ENCODE data around the gene SOCS6. TPM values are rescaled to one million over a fixed set of nuclear protein-coding genes. Genes with fewer than 3 reads are reported as not detected.

Gene SOCS6
- total and polyA plus RNA-seq, 2 experiments from 2014 or later = 4.4 to 13.3 TPM

GRCh38 chr18:70328169-70328568 lies 39.3 kb downstream of the SOCS6 start (continued):
- TF ChIP-seq, protein P1, sequence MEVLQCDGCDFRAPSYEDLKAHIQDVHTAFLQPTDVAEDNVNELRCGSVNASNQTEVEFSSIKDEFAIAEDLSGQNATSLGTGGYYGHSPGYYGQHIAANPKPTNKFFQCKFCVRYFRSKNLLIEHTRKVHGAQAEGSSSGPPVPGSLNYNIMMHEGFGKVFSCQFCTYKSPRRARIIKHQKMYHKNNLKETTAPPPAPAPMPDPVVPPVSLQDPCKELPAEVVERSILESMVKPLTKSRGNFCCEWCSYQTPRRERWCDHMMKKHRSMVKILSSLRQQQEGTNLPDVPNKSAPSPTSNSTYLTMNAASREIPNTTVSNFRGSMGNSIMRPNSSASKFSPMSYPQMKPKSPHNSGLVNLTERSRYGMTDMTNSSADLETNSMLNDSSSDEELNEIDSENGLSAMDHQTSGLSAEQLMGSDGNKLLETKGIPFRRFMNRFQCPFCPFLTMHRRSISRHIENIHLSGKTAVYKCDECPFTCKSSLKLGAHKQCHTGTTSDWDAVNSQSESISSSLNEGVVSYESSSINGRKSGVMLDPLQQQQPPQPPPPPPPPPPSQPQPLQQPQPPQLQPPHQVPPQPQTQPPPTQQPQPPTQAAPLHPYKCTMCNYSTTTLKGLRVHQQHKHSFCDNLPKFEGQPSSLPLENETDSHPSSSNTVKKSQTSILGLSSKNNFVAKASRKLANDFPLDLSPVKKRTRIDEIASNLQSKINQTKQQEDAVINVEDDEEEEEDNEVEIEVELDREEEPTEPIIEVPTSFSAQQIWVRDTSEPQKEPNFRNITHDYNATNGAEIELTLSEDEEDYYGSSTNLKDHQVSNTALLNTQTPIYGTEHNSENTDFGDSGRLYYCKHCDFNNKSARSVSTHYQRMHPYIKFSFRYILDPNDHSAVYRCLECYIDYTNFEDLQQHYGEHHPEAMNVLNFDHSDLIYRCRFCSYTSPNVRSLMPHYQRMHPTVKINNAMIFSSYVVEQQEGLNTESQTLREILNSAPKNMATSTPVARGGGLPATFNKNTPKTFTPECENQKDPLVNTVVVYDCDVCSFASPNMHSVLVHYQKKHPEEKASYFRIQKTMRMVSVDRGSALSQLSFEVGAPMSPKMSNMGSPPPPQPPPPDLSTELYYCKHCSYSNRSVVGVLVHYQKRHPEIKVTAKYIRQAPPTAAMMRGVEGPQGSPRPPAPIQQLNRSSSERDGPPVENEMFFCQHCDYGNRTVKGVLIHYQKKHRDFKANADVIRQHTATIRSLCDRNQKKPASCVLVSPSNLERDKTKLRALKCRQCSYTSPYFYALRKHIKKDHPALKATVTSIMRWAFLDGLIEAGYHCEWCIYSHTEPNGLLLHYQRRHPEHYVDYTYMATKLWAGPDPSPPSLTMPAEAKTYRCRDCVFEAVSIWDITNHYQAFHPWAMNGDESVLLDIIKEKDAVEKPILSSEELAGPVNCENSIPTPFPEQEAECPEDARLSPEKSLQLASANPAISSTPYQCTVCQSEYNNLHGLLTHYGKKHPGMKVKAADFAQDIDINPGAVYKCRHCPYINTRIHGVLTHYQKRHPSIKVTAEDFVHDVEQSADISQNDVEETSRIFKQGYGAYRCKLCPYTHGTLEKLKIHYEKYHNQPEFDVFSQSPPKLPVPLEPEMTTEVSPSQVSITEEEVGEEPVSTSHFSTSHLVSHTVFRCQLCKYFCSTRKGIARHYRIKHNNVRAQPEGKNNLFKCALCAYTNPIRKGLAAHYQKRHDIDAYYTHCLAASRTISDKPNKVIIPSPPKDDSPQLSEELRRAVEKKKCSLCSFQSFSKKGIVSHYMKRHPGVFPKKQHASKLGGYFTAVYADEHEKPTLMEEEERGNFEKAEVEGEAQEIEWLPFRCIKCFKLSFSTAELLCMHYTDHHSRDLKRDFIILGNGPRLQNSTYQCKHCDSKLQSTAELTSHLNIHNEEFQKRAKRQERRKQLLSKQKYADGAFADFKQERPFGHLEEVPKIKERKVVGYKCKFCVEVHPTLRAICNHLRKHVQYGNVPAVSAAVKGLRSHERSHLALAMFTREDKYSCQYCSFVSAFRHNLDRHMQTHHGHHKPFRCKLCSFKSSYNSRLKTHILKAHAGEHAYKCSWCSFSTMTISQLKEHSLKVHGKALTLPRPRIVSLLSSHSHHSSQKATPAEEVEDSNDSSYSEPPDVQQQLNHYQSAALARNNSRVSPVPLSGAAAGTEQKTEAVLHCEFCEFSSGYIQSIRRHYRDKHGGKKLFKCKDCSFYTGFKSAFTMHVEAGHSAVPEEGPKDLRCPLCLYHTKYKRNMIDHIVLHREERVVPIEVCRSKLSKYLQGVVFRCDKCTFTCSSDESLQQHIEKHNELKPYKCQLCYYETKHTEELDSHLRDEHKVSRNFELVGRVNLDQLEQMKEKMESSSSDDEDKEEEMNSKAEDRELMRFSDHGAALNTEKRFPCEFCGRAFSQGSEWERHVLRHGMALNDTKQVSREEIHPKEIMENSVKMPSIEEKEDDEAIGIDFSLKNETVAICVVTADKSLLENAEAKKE (CRISPR knock-in tag; IDR thresholded peaks at IDR 0.05) = no peak

DNA sequence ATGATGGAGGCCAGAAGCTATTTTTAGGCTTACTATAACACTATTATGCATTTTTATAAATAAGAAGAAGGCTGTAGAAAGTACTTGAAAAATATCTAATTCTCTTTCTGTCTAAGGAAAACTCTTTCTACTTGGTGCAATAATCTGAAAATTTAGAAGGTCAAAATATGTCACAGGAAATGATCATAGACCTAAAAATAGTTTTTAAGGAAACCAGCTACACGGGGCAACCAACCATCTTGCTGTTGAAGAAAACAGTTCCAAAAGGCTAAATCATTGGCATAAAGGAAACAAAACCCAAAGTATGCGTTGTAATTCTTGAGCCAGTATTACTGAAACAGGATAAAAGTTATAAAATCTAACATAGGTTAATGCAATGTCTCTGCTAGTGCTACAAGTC lies 40.2 kb downstream of the SOCS6 start:
- no peak for ATAC-seq
- Mint-ChIP-seq H3K27ac (no peak overlapping the region), H3K36me3 (ENCODE audit: low read depth) (peaks cover 25% of the 10 kb centered on the region; the same call in 2 of the 3 replicates), H3K4me1 (peaks cover 18% of the 10 kb centered on the region), H3K4me3 (no peak overlapping the region), H3K9me3 (peaks cover 7% of the 10 kb centered on the region; the same call in 1 of the 3 replicates), H3K27me3 (ENCODE audit: insufficient read depth, low read depth, poor library complexity) (no peaks in the 10 kb centered on the region)
- TF ChIP-seq ETS1 (IDR thresholded peaks at IDR 0.05) (no peak), CREB1 (CRISPR knock-in tag; IDR thresholded peaks at IDR 0.05; ENCODE audit: low read depth) (no peak), STAT1 (IDR thresholded peaks at IDR 0.05; ENCODE audit: unreplicated experiment) (no peak)
- TF ChIP-seq, protein P1 (CRISPR knock-in tag; IDR thresholded peaks at IDR 0.05) = no peak
- Histone ChIP-seq H3K4me1 (ENCODE audit: insufficient read depth) (peaks cover 17% of the 10 kb centered on the region; the same call in 1 of the 2 replicates), H3K27ac (ENCODE audit: low read depth) (no peak overlapping the region), H3K9me2 (ENCODE audit: insufficient read depth) (no peaks in the 10 kb centered on the region), H3F3A (replicated peaks; ENCODE audit: low read depth) (no peaks in the 10 kb centered on the region), H4K20me1 (replicated peaks; ENCODE audit: insufficient read depth) (no peaks in the 10 kb centered on the region), H2AFZ (no peak overlapping the region), H3K27me3 (ENCODE audit: insufficient read depth) (no peaks in the 10 kb centered on the region), H3K4me2 (no peak overlapping the region), H3K36me3 (ENCODE audit: insufficient read depth) (no peaks in the 10 kb centered on the region; the same call in 1 of the 2 replicates), H3K79me2 (replicated peaks; ENCODE audit: insufficient read depth) (peaks cover 17% of the 10 kb centered on the region), H3K4me3 (no peak overlapping the region)
- no peak for DNase-seq (ENCODE audit: low spot score)

All from GM23338 (cell line).